Measurements from ENCODE around the gene C5orf52. TPM values are rescaled to one million over a fixed set of nuclear protein-coding genes. Genes with fewer than 3 reads are reported as not detected.
"Not testable (repeated sequence)": the region's sequence is repeated elsewhere in the genome, so short reads cannot be mapped to it uniquely, and the experiment has no call there.

Gene C5orf52
- not detected in 2 replicates for total RNA-seq (2014; rRNA removed; shearing (Covaris generic))

- no peak for DNase-seq (ENCODE audit: low spot score)
These were observed at the start of gene C5orf52 for GRCh38 chr5:157670662-157671591. Gene C5orf52, plus strand, starts transcription at chr5:157671533. Its CDS starts 82 bp downstream, at chr5:157671615.

- DNase-seq (ENCODE audit: low spot score), result no peak
These were observed 47.2 kb upstream of the C5orf52 start for GRCh38 chr5:157624144-157624543.

- no peak for DNase-seq (ENCODE audit: low spot score)
These were observed 44.5 kb upstream of the C5orf52 start for GRCh38 chr5:157626831-157627230.

GRCh38 chr5:157630341-157630740 is 41.0 kb upstream of the C5orf52 start:
- DNase-seq (ENCODE audit: low spot score), result no peak

DNA sequence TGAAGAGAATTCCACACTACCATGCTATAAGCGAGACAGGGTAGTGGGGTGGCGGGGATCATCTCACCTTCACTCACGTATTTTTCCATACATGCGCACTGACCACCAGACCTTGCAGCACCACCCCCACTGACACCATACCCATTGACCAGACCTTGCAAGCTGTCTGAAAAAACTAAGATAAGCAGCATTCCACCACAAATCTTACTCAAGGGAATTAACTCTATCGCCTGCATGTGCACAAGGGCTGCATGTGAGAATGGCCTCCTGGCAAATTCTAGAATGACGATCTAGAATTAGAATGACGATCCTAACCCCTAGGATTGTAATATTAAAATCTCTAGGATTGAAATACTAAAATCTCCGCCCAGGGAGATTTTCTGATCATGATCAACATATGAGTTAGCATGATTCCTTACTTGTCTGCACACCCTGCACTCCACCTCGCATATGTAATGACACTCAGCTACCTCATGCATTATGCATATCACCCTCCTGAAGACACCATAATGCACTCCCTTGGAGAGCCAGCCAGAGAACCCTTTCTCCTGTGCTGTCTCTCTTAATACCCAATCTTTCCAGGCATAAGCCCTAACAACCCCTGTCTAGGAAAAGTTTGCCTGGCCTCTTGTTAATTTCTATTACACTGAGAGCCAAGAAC is 30.8 kb upstream of the C5orf52 start:
- no peak for DNase-seq (ENCODE audit: low spot score)

GRCh38 chr5:157648275-157648990 is 22.9 kb upstream of the C5orf52 start:
- no peak for DNase-seq (ENCODE audit: low spot score)

DNA sequence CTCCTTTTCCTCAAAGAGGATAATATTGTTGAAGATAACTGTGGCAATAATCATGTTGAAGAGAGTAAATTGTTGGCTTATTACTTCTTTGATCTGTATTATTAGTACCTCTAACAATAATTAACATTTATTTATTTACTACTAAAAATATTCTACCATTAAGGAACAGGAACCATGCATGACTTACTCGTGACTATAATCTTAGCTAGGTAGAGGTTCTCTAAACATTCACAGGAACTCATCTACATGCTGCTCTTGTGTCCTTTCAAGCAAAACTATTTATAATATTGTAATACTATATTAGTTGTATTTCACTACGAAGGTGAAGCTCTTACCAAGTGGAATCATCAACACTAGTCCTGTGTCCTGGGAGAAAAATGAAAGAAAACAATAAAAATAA is 22.2 kb upstream of the C5orf52 start:
- no peak for DNase-seq (ENCODE audit: low spot score)

DNA sequence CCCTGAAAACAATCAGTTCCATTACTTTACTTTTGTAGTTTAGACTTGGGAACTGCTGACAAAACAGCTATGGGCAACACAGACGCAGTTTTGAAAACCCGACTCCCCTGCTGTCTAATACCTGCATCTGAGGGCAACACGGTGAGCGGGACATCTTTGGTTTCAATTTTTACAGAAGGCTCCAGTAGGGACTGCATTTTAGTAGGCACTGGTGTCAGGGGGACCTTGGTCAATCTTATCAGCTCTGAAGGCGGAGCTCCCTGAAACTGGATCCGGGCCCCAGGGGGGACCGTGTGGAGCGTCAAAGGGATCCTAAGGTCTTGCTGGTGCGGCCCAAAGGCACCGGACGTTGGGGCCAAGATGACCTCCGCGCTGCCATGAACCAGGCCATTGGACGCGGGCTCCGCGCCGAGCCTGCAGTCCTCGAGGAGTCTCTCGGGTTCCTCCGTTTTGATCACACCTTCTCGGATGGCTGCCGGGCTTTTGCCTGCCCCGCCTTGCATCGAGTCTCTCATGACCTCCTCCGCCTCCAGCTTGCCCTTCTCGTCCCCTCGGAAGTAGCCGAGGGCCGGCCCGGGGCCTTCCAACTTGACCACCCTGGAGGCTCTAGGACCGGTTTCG is 20.2 kb upstream of the C5orf52 start:
- no peak for DNase-seq (ENCODE audit: low spot score)

DNA sequence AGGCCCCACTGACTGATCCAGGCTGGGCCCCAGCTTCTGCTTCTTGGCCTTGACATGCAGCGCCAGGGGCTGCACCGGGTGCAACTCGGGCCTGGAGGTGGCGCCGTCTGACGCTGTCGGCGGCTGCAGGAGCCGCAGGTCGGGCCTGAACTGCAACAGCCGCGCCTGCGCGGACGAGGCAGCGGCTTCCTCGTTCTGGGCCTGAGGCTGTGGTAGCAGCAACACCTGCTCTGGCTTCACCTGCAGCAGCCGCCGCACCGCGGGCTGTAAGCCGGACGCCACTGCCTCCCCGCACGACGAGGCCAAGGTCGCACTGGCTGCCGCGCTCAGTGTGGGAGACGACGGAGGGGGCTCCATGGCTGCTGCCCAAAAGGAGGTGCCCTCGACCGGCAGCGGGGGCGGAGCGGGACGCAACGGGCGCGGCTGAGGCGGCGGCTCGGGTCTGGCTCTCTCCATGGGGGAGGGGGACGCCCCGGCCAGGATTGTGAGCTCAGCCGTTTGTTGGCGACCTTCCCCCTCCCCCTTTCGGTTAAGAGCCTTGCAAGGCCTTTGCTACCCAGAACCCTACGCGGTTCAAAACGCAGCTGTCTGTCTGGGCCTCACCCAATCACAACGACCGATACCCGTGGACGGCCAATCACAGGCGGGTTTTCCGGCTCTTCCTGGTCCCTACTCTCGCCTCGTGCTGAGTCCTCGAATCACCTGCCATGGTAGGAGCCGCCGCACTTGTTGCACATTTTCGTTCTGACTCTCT is 19.5 kb upstream of the C5orf52 start:
- DNase-seq (ENCODE audit: low spot score), result no peak

DNA sequence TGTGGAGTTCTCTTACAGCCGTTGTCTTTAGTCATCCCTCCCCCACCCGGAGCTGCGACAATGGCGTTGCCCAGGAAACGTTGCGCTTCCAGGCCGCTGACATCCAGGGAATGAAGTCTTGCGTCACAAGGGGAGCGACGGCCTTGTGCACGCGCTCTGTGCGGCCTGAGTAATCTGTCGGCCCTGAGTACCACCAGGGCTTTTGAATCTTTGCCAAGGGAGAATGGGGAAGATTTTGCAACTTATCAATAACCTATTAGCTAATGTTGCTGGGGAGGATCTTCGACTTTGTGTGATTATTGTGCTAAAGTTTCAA is 19.0 kb upstream of the C5orf52 start, which contains the start of gene SOX30:
Gene SOX30 (minus strand): TSS at position 62 of the 316 bp plus-strand sequence. CDS start 360 bp downstream, outside the sequence.
- DNase-seq (ENCODE audit: low spot score), result no peak

- DNase-seq (ENCODE audit: low spot score), result no peak
These were observed 13.8 kb upstream of the C5orf52 start for GRCh38 chr5:157657516-157657915.

- DNase-seq (ENCODE audit: low spot score), result no peak
These were observed 12.4 kb upstream of the C5orf52 start for GRCh38 chr5:157658893-157659292.

GRCh38 chr5:157659868-157660660 is 11.3 kb upstream of the C5orf52 start:
- DNase-seq (ENCODE audit: low spot score), result no peak

GRCh38 chr5:157665467-157666070 is 5.8 kb upstream of the C5orf52 start:
- peak; percentile 59 for DNase-seq (ENCODE audit: low spot score)

- no peak for DNase-seq (ENCODE audit: low spot score)
These were observed 3.0 kb upstream of the C5orf52 start for GRCh38 chr5:157668356-157668755.

GRCh38 chr5:157669701-157670097 is 1.6 kb upstream of the C5orf52 start:
- DNase-seq (ENCODE audit: low spot score), result no peak

DNA sequence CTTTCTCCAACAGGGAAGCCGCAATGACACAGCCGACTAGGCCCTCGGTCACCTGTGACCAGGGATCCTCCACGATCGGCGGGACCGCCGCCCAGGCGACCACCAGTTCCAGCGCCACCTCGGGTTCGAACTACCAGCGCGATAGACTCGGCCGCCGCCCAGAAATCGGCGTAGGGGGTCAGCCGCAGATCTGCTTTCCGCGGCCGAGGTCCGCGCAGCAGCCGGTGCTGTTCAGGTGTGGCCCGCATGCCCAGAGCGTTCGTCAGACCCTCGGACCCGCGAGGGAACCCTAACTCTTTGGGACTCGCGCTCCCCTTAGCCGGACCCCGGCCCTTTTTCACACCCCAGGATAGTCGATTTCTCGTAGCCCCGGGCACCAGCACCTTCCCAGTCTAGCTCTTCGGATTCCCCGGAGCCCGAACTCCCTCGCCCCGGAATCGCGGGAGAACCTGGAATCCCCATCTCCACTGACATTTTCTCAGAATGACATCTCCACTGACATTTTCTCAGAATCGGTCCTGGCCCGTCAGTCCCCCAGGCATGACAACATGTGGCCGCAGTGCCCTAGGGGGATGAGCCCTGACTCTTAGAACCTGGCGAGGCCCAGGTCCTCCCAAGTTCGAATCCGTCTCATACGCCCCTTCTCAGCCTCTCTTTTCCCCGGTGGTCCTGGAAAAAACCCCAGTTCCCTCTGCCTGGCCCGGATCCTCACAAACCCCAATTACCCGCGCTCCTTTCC is 428 bp downstream of the C5orf52 start:
- DNase-seq (ENCODE audit: low spot score), result no peak

GRCh38 chr5:157672976-157673375 is 1.6 kb downstream of the C5orf52 start:
- no peak for DNase-seq (ENCODE audit: low spot score)

- DNase-seq (ENCODE audit: low spot score), result not testable (repeated sequence)
These were observed 3.0 kb downstream of the C5orf52 start for GRCh38 chr5:157674351-157674750.

Measured in A172 (cell line).